Pancreas (tissue), 10 donors: ENCODE measurements around the gene TMEM42. TPM values are rescaled to one million over a fixed set of nuclear protein-coding genes. Genes with fewer than 3 reads are reported as not detected.
A peak's percentile ranks its signal among the peaks of the same experiment; 100 is the strongest.

Experiments used
- ATAC-seq, 4 donors: fragments of 200-7000 bp; cut with Tn5 transposase; one replicate each; pipeline versions ENCODE4 v1.8.0 to v1.9.1; 2020; ENCODE audit warnings: mild to moderate bottlenecking in 4 of 4, moderate library complexity in 4 of 4
- DNase-seq, 6 donors: peaks; one replicate each; pipeline ENCODE4 v3.0.0-alpha.2; 2020
- FAIRE-seq: peaks from 2 replicates; lab custom pipeline; 2012; peaks lifted over from hg19 to GRCh38; lab: Jason Lieb, UNC
- H3K27ac ChIP-seq, 4 donors: fragments of 200-600 bp; sonication (generic); 1 replicate in 3 of 4; 2 replicates in 1 of 4; pipeline versions ENCODE4 v1.5.0 to v1.8.0; 2020
- H3K27me3 ChIP-seq, 4 donors: fragments of 200-600 bp; one replicate each; pipeline ENCODE4 v1.8.0; 2021
- H3K36me3 ChIP-seq, 3 donors: fragments of 200-600 bp; sonication (generic) in 1 of 3; one replicate each; pipeline versions ENCODE4 v1.5.0 to v1.8.0; 2020 to 2021
- H3K4me1 ChIP-seq, 3 donors: fragments of 200-600 bp; one replicate each; pipeline ENCODE4 v1.8.0; 2021
- H3K4me3 ChIP-seq, 4 donors: fragments of 200-600 bp; sonication (generic) in 2 of 4; one replicate each; pipeline versions ENCODE4 v1.5.0 to v1.8.0; 2020 to 2021
- H3K9me3 ChIP-seq, 4 donors: fragments of 200-600 bp; one replicate each; pipeline ENCODE4 v1.8.0; 2021
- CTCF ChIP-seq, 4 donors: fragments of 200-600 bp; sonication (generic) in 3 of 4; IDR thresholded peaks; one replicate each; pipeline versions ENCODE4 v1.5.0 to v1.8.0; 2021; ENCODE audit warnings: antibody characterized with exemption in 4 of 4
- WGBS, 2 donors: extraction: QIAGEN DNeasy Blood & Tissue Kit; methylation state at CpG; one replicate each; pipeline ENCODE4 v1.1.7; 2013; 5-methylcytosine and 5-hydroxymethylcytosine counted together
- intact Hi-C, 3 donors: fragments of 100-400 bp; cut with DNase I; formaldehyde crosslinking; loops; one replicate each; pipeline versions ENCODE4 v1.11.1 to v1.14.2; 2022
- polyA plus RNA-seq, 2 donors: library from polyadenylated mRNA; stranded (reverse); fragments of 200-250 nt; gene quantifications; one replicate each; pipeline ENCODE4 v1.2.3, GENCODE V29; 2013
- total RNA-seq, 6 donors: library from RNA; stranded (reverse); fragmentation: NEBNext Ultra II Directional in 4 of 6; extraction: Animal tissue kit (Norgen Biotek cat#: 25700) in 4 of 6; gene quantifications; one replicate each; pipeline versions ENCODE4 v1.2.1 to v1.2.4, GENCODE V29; 2021 to 2023
- donor health status: healthy with polysubstance abuse.
- donor health status: DM: no; HTN: no; CAD: no; lungs with moderate emphysema.
- donor health status: DM: no; HTN: no; CAD: no.
- donor health status: control.
- donor health status: control.
- donor health status: Bipolar disorder and iron deficiency.
- donor health status: DM: yes; HTN: yes; CAD: no.
- donor health status: DM: no; HTN: no; CAD: no.
- donor health status: DM: no; HTN: no; CAD: no.
- donor health status: DM: yes; HTN: yes; CAD: no.

TMEM42 gene
- total and polyA plus RNA-seq, 8 donors, result 4.3 to 20.0 (median 6.5) TPM

GRCh38 chr3:44890258-44890657 lies 28.5 kb downstream of the TMEM42 start:
- FAIRE-seq, result no peak
- H3K27me3 ChIP-seq, result no peaks in the 10 kb centered on the region
- intact Hi-C loops, result no loop called here
- WGBS, 2 donors, result 43% methylated on average over 3 of the region's 3 CpGs
- no peak for TF ChIP-seq CTCF (IDR thresholded peaks at IDR 0.05)
- no peak for DNase-seq
- no peaks in the 10 kb centered on the region for H3K4me1 ChIP-seq
- H3K36me3 ChIP-seq, result no peaks in the 10 kb centered on the region
- no peaks in the 10 kb centered on the region for H3K9me3 ChIP-seq
- H3K4me3 ChIP-seq, result no peak overlapping the region
- H3K27ac ChIP-seq, result no peak overlapping the region
- no peak for ATAC-seq

- FAIRE-seq, result no peak
- Histone ChIP-seq H3K27me3 (no peaks in the 10 kb centered on the region), H3K4me1 (no peaks in the 10 kb centered on the region), H3K36me3 (no peaks in the 10 kb centered on the region), H3K4me3 (no peak overlapping the region), H3K27ac (no peak overlapping the region), H3K9me3 (no peaks in the 10 kb centered on the region)
- 53 to 66% methylated on average over 3 of the region's 3 CpGs for WGBS, 2 donors
- intact Hi-C loops, result no loop called here
- TF ChIP-seq CTCF (IDR thresholded peaks at IDR 0.05), result no peak
- DNase-seq, result no peak
- no peak for ATAC-seq
These were observed 29.1 kb downstream of the TMEM42 start for GRCh38 chr3:44890852-44891251.

GRCh38 chr3:44892689-44893088 lies 31.0 kb downstream of the TMEM42 start:
- no peaks in the 10 kb centered on the region for H3K4me1 ChIP-seq
- intact Hi-C loops, result no loop called here
- H3K27ac ChIP-seq, result no peak overlapping the region
- H3K4me3 ChIP-seq, result no peak overlapping the region
- FAIRE-seq, result no peak
- no peak for TF ChIP-seq CTCF (IDR thresholded peaks at IDR 0.05)
- H3K27me3 ChIP-seq, result no peaks in the 10 kb centered on the region
- H3K36me3 ChIP-seq, result no peaks in the 10 kb centered on the region
- H3K9me3 ChIP-seq, result no peaks in the 10 kb centered on the region
- ATAC-seq, result no peak
- 67 to 82% methylated on average over 3 of the region's 3 CpGs for WGBS, 2 donors
- DNase-seq, result no peak

- Histone ChIP-seq H3K27ac (no peak overlapping the region), H3K4me1 (no peaks in the 10 kb centered on the region), H3K27me3 (no peaks in the 10 kb centered on the region), H3K4me3 (no peak overlapping the region), H3K36me3 (no peaks in the 10 kb centered on the region), H3K9me3 (no peaks in the 10 kb centered on the region)
- no peak for TF ChIP-seq CTCF (IDR thresholded peaks at IDR 0.05)
- FAIRE-seq (no peak), ATAC-seq (peak in 1 of 4 donors; percentile 24), DNase-seq (no peak)
- 59 to 82% methylated on average over 2 of the region's 2 CpGs for WGBS, 2 donors
- intact Hi-C loops, result no loop called here
These were observed 31.4 kb downstream of the TMEM42 start for GRCh38 chr3:44893097-44893496.

GRCh38 chr3:44894485-44894884 lies 32.8 kb downstream of the TMEM42 start:
- Histone ChIP-seq H3K36me3 (no peaks in the 10 kb centered on the region), H3K27me3 (no peaks in the 10 kb centered on the region), H3K27ac (no peak overlapping the region), H3K9me3 (no peaks in the 10 kb centered on the region), H3K4me1 (no peaks in the 10 kb centered on the region), H3K4me3 (no peak overlapping the region)
- ATAC-seq (peak in 1 of 4 donors; percentile 17), DNase-seq (no peak), FAIRE-seq (no peak)
- WGBS, 2 donors, result 26 to 39% methylated on average over 4 to 5 of the region's 5 CpGs
- intact Hi-C loops, result no loop called here
- no peak for TF ChIP-seq CTCF (IDR thresholded peaks at IDR 0.05)
